HUES64 (cell line): ENCODE results near the gene RHD.
"Not testable (repeated sequence)": the region's sequence is repeated elsewhere in the genome, so short reads cannot be mapped to it uniquely, and the experiment has no call there.

Source experiments
- H3K27ac ChIP-seq: 2 replicates; pipeline ENCODE4 v1.7.0; 2013; ENCODE audit warnings: low read depth, low read length, inconsistent platforms
- H3K27me3 ChIP-seq: 2 replicates; pipeline ENCODE4 v1.6.1; 2013; ENCODE audit warnings: mild to moderate bottlenecking, low read length; ENCODE audit not compliant: insufficient read depth
- H3K36me3 ChIP-seq: 2 replicates; pipeline ENCODE4 v1.6.1; 2013; ENCODE audit warnings: mild to moderate bottlenecking, low read length; ENCODE audit not compliant: insufficient read depth
- H3K4me1 ChIP-seq: 2 replicates; pipeline ENCODE4 v1.6.1; 2013; ENCODE audit warnings: mild to moderate bottlenecking, low read length, moderate library complexity; ENCODE audit not compliant: insufficient read depth
- H3K4me3 ChIP-seq: 2 replicates; pipeline ENCODE4 v1.5.1; 2013; ENCODE audit warnings: mild to moderate bottlenecking, low read length, moderate library complexity
- H3K9ac ChIP-seq: 2 replicates; pipeline ENCODE4 v1.6.1; 2013; ENCODE audit warnings: mild to moderate bottlenecking, low read depth, low read length
- H3K9me3 ChIP-seq: 2 replicates; pipeline ENCODE4 v1.6.1; 2013; ENCODE audit warnings: low read depth, low read length; ENCODE audit not compliant: insufficient read depth
- WGBS: fragments of 150-250, 120-280 bp; methylation state at CpG from one replicate; pipeline ENCODE4 v1.1.7; 2013; ENCODE audit warnings: missing lambda C conversion rate; 5-methylcytosine and 5-hydroxymethylcytosine counted together

Gene RHD

DNA sequence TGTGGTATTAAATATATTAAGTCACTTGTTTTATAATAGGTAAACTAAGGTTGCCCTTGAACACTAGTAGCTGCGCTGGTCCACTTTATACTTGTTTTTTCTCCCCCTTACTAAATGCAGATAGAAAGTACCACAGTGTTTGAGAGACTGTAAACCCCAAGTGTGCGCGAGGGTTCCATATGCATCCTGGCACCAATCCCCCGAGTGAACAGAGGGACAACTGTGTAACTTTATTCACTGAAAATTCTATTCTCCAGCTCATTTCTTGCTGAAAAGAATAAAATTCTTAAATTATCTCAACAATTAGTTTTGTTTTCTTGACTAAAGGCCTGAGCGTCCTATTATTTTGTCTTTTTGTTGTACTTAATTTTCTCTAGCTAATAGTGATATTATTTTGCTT, 26.9 kb upstream of the RHD start:
- Histone ChIP-seq H3K9ac (no peak overlapping the region), H3K27ac (no peak overlapping the region), H3K27me3 (no peaks in the 10 kb centered on the region), H3K9me3 (no peaks in the 10 kb centered on the region), H3K4me1 (peaks cover 9% of the 10 kb centered on the region), H3K4me3 (peak overlapping the region; percentile 99), H3K36me3 (peaks cover 43% of the 10 kb centered on the region)
- WGBS: 97% methylated on average over 4 of the region's 5 CpGs

DNA sequence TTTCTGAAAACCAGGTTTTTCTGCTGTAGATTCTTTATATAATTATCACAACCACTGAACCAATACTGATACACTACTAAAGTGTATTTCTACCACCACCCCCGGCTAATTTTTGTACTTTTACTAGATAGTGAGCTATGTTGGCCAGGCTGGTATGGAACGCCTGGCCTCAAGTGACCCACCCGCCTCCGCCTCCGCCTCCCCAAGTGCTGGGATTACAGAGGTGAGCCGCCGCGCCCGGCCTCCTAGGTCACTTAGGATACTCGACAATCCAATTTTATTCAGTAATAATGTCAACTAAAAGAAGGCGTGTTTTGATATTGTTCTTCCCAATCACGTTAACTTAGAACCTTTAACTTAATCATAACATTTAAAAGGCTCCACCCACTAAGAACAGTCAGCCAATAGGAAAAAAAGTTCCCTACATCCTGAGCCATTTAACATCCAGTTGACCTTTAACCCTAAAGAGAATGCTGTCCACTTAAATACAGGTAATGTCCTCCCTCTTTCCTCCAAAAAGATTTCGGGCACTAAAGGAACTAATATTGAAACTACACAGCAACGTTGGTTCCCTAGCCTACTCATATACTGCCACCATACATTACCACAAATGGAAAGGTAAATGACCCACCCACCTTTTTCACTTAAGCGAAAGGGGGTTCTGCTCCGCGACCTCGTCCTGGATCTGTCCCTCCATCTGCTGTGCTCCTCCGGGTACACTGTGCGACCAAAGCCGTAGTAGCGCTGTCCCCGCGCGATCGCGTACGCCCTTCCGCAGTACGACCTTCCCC, 26.3 kb upstream of the RHD start:
- Histone ChIP-seq H3K9ac (peak overlapping the region; percentile 93), H3K27ac (peak overlapping the region; percentile 97; the same call in 1 of the 2 replicates), H3K36me3 (peaks cover 40% of the 10 kb centered on the region), H3K27me3 (no peaks in the 10 kb centered on the region), H3K9me3 (no peaks in the 10 kb centered on the region), H3K4me3 (peak overlapping the region; percentile 99), H3K4me1 (peaks cover 5% of the 10 kb centered on the region)
- 26% methylated on average over 28 of the region's 30 CpGs for WGBS

DNA sequence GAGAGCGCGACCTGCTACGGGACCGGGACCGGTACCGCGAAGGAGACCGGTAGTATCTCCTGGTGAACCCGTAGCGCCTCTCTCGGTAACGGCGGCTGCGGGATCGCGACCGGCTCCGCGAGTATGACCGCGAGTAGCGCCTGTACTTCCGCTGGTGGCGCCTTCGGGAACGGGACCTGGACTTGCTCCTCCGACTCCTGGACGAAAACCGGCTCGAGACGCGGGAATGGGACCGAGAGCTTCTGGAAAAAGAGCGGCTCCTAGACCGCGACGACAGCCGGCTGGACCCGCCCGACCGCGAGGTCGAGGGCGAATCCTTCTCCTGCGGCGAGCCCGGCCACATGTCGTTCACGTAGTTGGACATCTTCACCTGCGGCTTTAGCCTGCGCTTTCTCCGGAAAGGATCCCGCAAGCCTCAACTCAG, 25.7 kb upstream of the RHD start:
- Histone ChIP-seq H3K27ac (peak overlapping the region; percentile 97), H3K4me1 (peaks cover 5% of the 10 kb centered on the region), H3K36me3 (peaks cover 40% of the 10 kb centered on the region)

DNA sequence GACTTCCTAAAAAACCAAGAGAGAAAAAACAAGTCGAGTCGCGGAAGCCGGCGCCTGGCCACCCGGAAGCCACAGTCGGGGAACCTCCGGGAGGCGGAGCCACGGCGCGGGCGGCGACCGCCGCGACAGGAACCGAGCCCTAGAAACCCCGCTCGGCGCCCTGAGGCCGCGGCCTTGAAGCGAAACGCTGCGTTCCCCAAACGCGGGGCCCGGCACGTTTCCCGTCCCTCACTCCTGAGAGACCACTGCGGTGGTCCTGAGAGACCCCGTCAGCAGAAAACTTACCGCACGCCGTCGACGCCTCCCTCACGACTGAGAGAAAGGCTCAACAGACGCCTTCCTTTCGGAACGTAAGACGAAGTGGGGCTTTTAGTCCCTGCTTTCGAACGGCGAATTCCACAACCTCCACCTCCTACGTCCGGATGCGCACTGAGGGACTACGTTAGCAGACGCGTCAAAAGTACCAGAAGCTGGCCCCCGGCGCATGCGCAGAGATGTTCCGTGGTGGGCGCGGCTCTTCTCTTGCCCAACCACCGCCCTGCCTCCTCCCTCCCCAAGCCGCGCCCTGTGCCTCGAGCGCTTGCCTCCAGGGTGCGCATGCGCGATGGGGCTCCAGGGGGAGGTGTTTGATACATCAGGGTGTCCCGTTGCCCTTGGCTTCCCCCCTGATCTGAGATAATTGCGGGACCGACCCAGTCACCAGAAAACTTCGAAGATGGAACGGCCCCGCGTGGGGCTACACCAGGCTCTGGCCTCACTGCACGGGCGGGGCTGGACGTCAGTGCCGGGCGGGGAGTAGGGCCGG, 25.1 kb upstream of the RHD start, which contains the start of gene RSRP1:
TSS of gene RSRP1 (minus strand) at position 431 of the 805 bp plus-strand sequence. CDS start 491 bp downstream, outside the sequence.
- H3K9me3 ChIP-seq: no peaks in the 10 kb centered on the region
- H3K27ac ChIP-seq: peak within 1 kb of the TSS; percentile 97
- WGBS: under 1% methylated on average over 79 of the region's 79 CpGs

More for the DNA sequence above, 25.7 kb upstream of the RHD start:
- Histone ChIP-seq H3K27me3 (no peaks in the 10 kb centered on the region), H3K4me3 (peak overlapping the region; percentile 99), H3K9ac (peak overlapping the region; percentile 93), H3K9me3 (no peaks in the 10 kb centered on the region)
- WGBS: under 1% methylated on average over 53 of the region's 53 CpGs

DNA sequence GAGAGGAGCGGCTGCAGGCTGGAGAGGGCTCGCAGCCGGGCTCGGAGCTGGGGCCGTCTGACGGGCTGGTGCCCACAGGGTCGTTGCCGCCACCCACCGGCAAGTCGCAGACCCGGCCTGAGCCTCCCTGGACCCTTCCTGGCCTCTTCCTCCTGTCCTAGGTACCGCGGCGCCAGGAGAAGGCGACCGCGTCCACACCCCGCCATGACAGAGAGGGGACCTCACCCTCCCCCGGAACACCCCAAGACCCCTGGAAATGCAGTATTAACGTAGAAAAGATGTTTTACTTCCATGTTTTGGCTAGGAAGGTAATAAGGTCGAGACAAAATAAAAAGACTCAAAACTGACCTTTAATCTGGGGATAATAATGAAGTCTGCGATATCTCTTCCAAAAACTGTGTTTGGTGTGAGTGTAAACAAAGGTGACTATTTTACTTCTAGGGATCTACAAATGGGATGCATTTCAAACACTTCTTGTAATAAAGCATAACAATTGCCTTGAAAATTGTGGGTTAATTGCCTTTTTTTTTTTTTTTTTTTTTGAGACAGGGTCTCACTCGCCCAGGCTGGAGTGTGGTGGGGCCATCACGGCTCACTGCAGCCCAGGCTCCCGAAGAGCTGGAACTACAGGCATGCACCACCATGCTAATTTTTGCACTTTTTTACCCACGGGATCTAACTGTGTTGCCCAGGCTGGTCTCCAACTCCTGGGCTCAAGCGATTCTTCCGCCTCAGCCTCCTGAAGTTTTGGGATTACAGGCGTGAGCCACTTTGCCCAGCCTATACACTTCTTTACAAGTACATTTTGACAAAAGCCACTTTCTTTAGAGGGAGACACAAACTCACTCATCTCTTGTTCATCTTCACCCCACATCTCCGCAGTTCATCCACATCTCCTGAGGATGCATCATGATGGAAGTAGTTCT, 24.2 kb upstream of the RHD start:
- WGBS: 25% methylated on average over 29 of the region's 30 CpGs
- no peaks in the 10 kb centered on the region for H3K9me3 ChIP-seq
- H3K9ac ChIP-seq: peak overlapping the region; percentile 34
- H3K27ac ChIP-seq: peak overlapping the region; percentile 80
- peaks cover 5% of the 10 kb centered on the region for H3K4me1 ChIP-seq
- H3K36me3 ChIP-seq: peaks cover 26% of the 10 kb centered on the region
- H3K27me3 ChIP-seq: no peaks in the 10 kb centered on the region
- peak overlapping the region; percentile 99 for H3K4me3 ChIP-seq

More for the DNA sequence above, 25.1 kb upstream of the RHD start, which contains the start of gene RSRP1:
- Histone ChIP-seq H3K27me3 (no peaks in the 10 kb centered on the region), H3K36me3 (peaks cover 35% of the 10 kb centered on the region), H3K4me1 (peaks cover 5% of the 10 kb centered on the region), H3K9ac (peak within 1 kb of the TSS; percentile 93), H3K4me3 (peak within 1 kb of the TSS; percentile 99)

DNA sequence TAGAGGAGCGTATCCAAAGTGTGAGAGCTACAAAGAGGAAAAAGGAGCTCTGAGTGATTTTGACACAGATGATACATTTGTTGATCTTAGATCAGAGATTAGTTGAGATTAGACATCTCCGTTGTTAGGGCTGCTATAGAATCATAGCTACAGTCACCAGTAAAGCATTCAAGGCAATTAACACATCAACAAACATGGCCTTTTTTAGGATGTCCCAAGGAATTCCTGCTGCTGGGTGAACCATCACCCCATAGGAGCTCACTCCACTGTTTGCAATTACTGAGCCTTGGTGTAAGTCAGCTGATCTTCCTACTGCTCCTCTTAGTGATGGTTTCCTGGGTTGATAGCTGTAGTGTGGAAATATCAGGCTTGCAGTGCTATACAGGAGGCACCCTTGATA, 18.4 kb upstream of the RHD start:
- H3K36me3 ChIP-seq: no peaks in the 10 kb centered on the region
- H3K9ac ChIP-seq: 0 out of 2 replicates have a peak overlapping the region, but pooled peaks have one; percentile 17
- WGBS: 39% methylated on average over 2 of the region's 2 CpGs
- no peak overlapping the region for H3K4me3 ChIP-seq
- H3K27me3 ChIP-seq: no peaks in the 10 kb centered on the region
- peak overlapping the region; percentile 81 for H3K27ac ChIP-seq
- H3K4me1 ChIP-seq: peaks cover 13% of the 10 kb centered on the region
- no peaks in the 10 kb centered on the region for H3K9me3 ChIP-seq

DNA sequence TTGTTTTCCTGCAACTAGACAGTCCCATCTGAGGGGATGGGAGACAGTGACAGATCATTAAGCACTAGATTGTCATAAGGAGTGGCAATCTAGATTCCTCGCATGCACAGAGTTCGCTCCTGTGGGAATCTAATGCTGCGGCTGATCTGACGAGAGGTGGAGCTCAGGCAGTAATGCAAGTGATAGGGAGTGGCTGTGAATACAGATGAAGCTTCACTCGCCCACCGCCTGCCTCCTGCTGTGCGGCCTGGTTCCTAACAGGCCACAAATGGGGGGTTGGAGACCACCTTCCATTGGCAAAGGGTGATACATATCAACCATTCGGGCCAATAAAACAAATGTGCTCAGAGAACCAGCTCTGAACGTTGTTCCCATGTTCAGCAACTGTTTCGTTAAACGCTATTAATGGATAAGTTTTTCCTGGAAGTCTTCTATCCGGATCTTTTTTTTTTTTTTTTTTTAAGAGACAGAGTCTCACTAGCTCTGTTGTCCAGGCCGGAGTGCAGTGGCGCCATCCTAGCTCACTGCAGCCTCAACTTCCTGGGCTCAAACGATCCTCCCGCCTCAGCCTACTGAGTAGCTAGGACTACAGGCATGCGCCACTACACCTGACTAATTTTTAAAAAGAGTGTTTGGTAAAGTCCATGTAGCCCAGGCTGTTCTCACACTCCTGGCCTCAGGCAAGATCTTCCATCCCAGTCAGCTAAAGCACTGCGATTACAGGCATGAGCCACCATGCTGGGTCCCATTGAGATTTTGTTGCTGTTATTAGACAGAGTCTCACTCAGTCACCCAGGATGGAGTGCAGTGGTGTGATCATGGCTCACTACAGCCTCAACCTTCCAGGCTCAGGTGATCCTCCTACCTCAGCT, 16.4 kb upstream of the RHD start:
- Histone ChIP-seq H3K9ac (no peak overlapping the region), H3K9me3 (no peaks in the 10 kb centered on the region), H3K27me3 (no peaks in the 10 kb centered on the region), H3K27ac (no peak overlapping the region), H3K36me3 (no peaks in the 10 kb centered on the region), H3K4me1 (peaks cover 13% of the 10 kb centered on the region), H3K4me3 (no peak overlapping the region)
- WGBS: 65% methylated on average over 18 of the region's 18 CpGs

DNA sequence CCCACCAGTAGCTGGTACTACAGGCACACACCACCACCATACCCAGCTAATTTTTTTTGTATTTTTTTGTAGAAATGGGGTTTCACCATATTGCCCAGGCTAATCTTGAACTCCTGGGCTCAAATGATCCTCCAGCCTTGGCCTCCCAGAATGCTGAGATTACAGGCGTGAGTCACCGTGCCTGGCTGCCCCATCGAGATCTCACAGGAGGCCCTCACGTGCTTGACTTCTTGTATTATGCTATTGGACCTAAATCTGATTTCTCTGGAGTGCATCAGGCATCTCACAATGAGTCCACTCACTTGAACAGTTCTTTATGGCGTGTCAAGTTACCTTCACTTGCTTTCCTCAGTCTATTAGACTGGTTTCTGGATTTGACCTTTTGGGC, 15.7 kb upstream of the RHD start:
- Histone ChIP-seq H3K4me3 (no peak overlapping the region), H3K4me1 (peaks cover 13% of the 10 kb centered on the region), H3K9me3 (no peaks in the 10 kb centered on the region), H3K27me3 (no peaks in the 10 kb centered on the region), H3K27ac (no peak overlapping the region), H3K9ac (no peak overlapping the region), H3K36me3 (no peaks in the 10 kb centered on the region)
- WGBS: 90% methylated on average over 5 of the region's 5 CpGs

DNA sequence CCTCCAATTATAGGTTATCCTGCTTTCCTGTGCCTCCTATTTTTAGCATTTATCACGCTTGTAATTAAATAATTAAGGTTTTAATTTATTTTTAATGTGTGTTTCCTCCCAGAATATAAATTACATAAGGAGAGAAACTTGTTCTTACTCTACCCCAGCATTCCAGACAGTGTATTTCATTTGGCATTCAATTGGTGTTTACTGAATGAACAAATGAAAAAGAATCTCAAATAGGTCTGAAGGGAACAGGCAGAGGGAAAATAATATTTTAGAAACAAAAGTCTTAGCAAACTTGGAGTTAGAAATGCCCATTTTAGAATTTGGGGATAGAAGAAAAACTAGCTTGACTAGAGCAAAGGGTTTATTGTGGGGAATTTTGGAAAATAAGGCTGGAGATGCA, 15.1 kb upstream of the RHD start:
- H3K27me3 ChIP-seq: no peaks in the 10 kb centered on the region
- peaks cover 13% of the 10 kb centered on the region for H3K4me1 ChIP-seq
- no peaks in the 10 kb centered on the region for H3K36me3 ChIP-seq
- no peaks in the 10 kb centered on the region for H3K9me3 ChIP-seq
- WGBS: no CpG with 5 or more reads among the region's 1 CpG
- no peak overlapping the region for H3K27ac ChIP-seq
- no peak overlapping the region for H3K9ac ChIP-seq
- no peak overlapping the region for H3K4me3 ChIP-seq

DNA sequence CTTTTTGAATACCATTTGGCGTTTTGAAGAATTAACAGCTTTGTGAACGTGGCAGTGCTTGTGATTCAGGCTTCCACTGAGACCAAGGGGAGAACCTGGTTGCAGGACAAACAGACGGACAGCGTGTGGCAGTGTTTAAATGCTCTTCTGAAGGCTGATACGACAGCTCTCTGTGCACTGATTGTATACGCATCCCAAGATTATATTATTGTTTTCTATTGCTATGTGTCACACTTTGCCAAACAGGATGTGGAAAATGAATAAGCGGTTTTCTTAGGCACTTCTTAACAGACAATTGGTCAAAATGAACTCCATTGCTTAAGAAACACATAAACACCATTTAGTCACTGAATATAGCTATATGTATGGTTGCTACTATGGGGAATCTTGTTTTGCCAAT, 12.5 kb upstream of the RHD start:
- H3K27me3 ChIP-seq, H3K4me1 ChIP-seq, H3K9me3 ChIP-seq, H3K36me3 ChIP-seq, H3K4me3 ChIP-seq, H3K27ac ChIP-seq, H3K9ac ChIP-seq: not testable (repeated sequence)
- 92% methylated on average over 2 of the region's 7 CpGs for WGBS
